Activated T-helper 1 cell treated with anti-CD3 and anti-CD28 coated beads, Interleukin-12 subunit alpha, Interleukin-12 subunit beta, Interleukin-2, Interleukin-4 antibody, amounts not matched to agents 30 ng/mL and 10 ng/mL and 1 ng/mL, durations not matched to agents 14 hours and 24 hours and 36 hours (primary cell): ENCODE measurements around the gene GALR2. TPM values are rescaled to one million over a fixed set of nuclear protein-coding genes. Genes with fewer than 3 reads are reported as not detected.
A peak's percentile ranks its signal among the peaks of the same experiment; 100 is the strongest.
"Not testable (repeated sequence)": the region's sequence is repeated elsewhere in the genome, so short reads cannot be mapped to it uniquely, and the experiment has no call there.

ENCODE experiments used
- DNase-seq: peaks from one replicate; pipeline ENCODE4 v3.0.0; 2021; ENCODE audit warnings: low spot score
- H3K27ac Mint-ChIP-seq: one replicate; pipeline ENCODE4 v1.8.0; 2021; ENCODE audit warnings: mild to moderate bottlenecking, mixed read lengths
- H3K27me3 Mint-ChIP-seq: one replicate; pipeline ENCODE4 v1.8.0; 2022; ENCODE audit warnings: mild to moderate bottlenecking, moderate library complexity, mixed read lengths; ENCODE audit not compliant: insufficient read depth
- H3K36me3 Mint-ChIP-seq: one replicate; pipeline ENCODE4 v1.8.0; 2021; ENCODE audit warnings: low read depth, mixed read lengths
- H3K4me1 Mint-ChIP-seq: one replicate; pipeline ENCODE4 v1.8.0; 2021; ENCODE audit warnings: low read depth, mixed read lengths
- H3K4me3 Mint-ChIP-seq: one replicate; pipeline ENCODE4 v1.8.0; 2021; ENCODE audit warnings: mild to moderate bottlenecking, moderate library complexity, mixed read lengths
- H3K9me3 Mint-ChIP-seq: one replicate; pipeline ENCODE4 v1.8.0; 2021; ENCODE audit warnings: mixed read lengths
- intact Hi-C: fragments of 100-400 bp; cut with micrococcal nuclease; formaldehyde crosslinking; loops from one replicate; pipeline ENCODE4 v1.15.1; 2024
- total RNA-seq: library from RNA; stranded (reverse); gene quantifications from 2 replicates; pipeline ENCODE4 v1.2.3, GENCODE V29; 2022

GALR2 gene
- total RNA-seq, 1 donor from 2014 or later, result 3.7 TPM

DNA sequence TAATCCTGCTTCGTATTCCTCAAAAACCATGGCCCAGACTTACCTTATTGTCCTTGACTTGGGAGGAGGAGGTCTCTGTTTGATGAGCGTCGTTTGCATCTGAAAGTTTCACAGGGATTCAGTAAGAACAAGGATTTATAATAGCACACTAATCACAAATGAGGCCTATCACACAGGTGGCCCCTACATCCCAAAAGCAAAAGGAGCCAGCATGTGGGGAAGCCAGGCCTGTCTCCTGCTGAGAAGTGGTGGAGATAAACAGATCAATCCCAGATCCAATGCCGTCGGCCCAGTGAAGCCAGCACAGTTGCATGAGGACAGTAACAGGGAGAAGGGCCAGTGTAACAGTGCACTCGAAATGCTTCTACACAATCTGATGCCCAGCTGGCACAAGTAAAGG is 34.2 kb upstream of the GALR2 start:
- H3K36me3 Mint-ChIP-seq, result peaks cover 49% of the 10 kb centered on the region
- H3K4me1 Mint-ChIP-seq, result peaks cover 8% of the 10 kb centered on the region
- no peak overlapping the region for H3K27ac Mint-ChIP-seq
- no peak for DNase-seq
- intact Hi-C loops, result no loop called here
- H3K27me3 Mint-ChIP-seq, result no peaks in the 10 kb centered on the region
- H3K4me3 Mint-ChIP-seq, result no peak overlapping the region
- H3K9me3 Mint-ChIP-seq, result no peaks in the 10 kb centered on the region

DNA sequence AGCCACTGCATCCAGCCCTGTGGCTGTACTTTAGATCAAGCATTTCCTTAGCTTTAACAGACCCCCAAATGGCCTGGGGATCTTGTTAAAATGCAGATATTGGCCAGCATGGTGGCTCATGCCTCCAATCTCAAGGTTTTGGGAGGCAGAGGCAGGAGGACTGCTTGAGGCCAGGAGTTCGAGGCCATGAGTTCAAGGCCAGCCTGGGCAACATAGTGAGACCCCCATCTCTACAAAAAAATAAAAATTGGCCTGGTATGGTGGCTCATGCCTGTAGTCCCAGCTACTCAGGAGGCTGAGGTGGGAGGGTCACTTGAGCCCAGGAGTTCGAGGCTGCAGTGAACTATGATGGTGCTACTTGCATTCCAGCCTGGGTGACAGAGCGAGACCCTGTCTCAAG is 31.7 kb upstream of the GALR2 start:
- intact Hi-C loops, H3K27ac Mint-ChIP-seq, DNase-seq, H3K27me3 Mint-ChIP-seq, H3K4me1 Mint-ChIP-seq, H3K4me3 Mint-ChIP-seq, H3K9me3 Mint-ChIP-seq: not testable (repeated sequence)
- peaks cover 59% of the 10 kb centered on the region for H3K36me3 Mint-ChIP-seq

DNA sequence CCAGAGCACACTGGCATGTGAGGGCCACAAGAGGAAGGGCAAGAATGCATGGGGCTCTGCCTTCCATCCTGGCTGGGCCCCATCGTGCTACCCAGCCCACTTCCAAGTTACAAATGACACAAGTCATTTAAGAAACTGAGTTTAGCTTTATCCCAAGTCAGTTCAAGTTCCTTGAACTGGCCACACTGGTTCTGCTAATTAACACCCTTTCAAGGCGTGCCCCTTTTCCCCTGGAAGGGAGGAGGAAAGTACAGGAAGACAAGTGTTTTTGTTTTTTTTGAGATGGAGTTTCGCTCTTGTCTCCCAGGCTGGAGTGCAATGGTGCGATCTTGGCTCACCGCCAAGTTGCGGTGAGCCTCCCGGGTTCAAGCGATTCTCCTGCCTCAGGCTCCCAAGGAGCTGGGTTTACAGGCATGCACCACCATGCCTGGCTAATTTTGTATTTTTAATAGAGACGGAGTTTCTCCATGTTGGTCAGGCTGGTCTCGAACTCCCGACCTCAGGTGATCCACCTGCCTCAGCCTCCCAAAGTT is 30.0 kb upstream of the GALR2 start:
- H3K4me1 Mint-ChIP-seq, H3K4me3 Mint-ChIP-seq, H3K9me3 Mint-ChIP-seq, H3K27me3 Mint-ChIP-seq, intact Hi-C loops, DNase-seq, H3K27ac Mint-ChIP-seq: not testable (repeated sequence)
- peaks cover 61% of the 10 kb centered on the region for H3K36me3 Mint-ChIP-seq

DNA sequence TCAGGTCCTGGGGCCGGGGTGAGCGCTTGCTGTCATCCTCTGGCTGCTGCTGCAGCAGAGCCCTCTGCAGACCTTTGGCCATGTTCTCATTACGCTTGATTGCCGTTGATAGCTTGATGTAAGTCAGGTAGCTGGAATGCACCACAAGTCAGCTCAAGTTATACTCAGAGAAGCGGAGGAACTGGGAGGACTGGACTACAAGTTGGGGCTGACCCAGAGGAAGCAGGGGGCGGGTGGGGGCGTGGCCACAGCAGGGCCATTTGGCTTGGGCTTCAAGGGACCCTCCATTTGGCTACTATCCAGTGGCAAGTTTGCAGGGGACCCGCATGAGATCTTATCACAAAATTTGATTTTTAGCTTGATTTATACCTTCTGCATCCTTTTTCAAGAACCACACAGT is 28.5 kb upstream of the GALR2 start:
- no peak for DNase-seq
- no peak overlapping the region for H3K27ac Mint-ChIP-seq
- H3K4me3 Mint-ChIP-seq, result no peak overlapping the region
- intact Hi-C loops, result no loop called here
- no peaks in the 10 kb centered on the region for H3K9me3 Mint-ChIP-seq
- peaks cover 63% of the 10 kb centered on the region for H3K36me3 Mint-ChIP-seq
- no peaks in the 10 kb centered on the region for H3K27me3 Mint-ChIP-seq
- H3K4me1 Mint-ChIP-seq, result no peaks in the 10 kb centered on the region

GRCh38 chr17:76048025-76048605 is 26.5 kb upstream of the GALR2 start:
- peaks cover 2% of the 10 kb centered on the region for H3K4me1 Mint-ChIP-seq
- H3K9me3 Mint-ChIP-seq, result no peaks in the 10 kb centered on the region
- H3K27me3 Mint-ChIP-seq, result no peaks in the 10 kb centered on the region
- H3K36me3 Mint-ChIP-seq, result peaks cover 62% of the 10 kb centered on the region
- H3K27ac Mint-ChIP-seq, result no peak overlapping the region
- intact Hi-C loops, result no loop called here
- DNase-seq, result no peak
- no peak overlapping the region for H3K4me3 Mint-ChIP-seq

GRCh38 chr17:76048711-76049110 is 25.9 kb upstream of the GALR2 start:
- peaks cover 8% of the 10 kb centered on the region for H3K4me1 Mint-ChIP-seq
- no peak for DNase-seq
- H3K27me3 Mint-ChIP-seq, result no peaks in the 10 kb centered on the region
- intact Hi-C loops, result no loop called here
- H3K4me3 Mint-ChIP-seq, result no peak overlapping the region
- no peaks in the 10 kb centered on the region for H3K9me3 Mint-ChIP-seq
- H3K36me3 Mint-ChIP-seq, result peaks cover 63% of the 10 kb centered on the region
- H3K27ac Mint-ChIP-seq, result no peak overlapping the region

DNA sequence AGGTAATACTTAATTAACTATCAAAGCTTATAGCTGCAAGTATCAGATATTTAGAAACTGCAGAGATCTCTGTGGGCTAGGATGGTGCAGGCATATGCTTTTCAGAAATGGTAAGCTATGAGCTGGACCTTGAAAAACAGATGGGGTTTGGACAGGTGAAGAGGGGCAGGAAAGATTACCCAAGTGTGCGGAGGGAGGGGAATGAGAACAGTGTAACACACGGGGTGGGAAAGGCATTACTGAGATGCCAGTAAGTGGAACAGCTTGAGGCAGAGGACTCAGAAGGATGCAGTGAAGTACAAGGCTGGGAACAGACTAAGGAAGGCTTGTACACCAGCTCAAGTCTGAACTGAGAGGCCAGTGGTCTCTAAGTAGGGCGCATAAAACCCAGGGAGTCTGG is 25.3 kb upstream of the GALR2 start:
- DNase-seq, result no peak
- H3K27ac Mint-ChIP-seq, result peak overlapping the region; percentile 25
- no peaks in the 10 kb centered on the region for H3K9me3 Mint-ChIP-seq
- peaks cover 13% of the 10 kb centered on the region for H3K4me1 Mint-ChIP-seq
- peaks cover 62% of the 10 kb centered on the region for H3K36me3 Mint-ChIP-seq
- H3K4me3 Mint-ChIP-seq, result no peak overlapping the region
- intact Hi-C loops, result no loop called here
- H3K27me3 Mint-ChIP-seq, result no peaks in the 10 kb centered on the region

DNA sequence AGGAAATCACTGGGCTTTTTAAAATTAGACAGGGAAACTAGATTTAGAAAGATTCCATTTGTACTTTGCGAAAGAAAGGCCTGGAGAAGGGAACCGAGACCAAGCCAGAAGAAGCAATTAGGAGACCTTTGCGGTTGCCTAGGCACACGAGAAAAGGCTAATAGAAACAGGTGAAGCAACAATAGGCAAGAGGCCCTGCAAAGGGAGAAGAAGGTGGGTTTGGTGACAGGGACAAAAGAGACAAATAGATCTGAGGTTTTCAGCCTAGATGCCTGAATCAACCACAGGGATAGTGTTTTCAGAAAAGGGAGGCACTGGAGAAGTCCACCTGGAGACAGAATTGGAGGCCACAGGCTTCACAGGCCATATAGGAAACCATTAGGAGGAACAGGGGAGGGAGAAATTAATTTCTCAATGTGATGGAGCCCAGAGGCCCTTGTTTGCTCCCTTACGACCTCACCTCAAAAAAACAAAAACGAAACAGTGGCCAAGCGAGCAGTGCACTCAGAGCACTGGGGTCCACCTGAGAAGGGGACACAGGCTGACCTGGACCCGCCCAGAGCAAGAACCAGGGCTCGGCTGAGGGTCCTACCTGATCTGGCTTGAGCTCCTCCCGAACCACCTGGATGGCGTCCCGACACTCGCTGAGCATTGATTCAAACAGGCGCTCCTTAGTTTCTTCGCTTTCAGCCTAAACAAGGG is 24.6 kb upstream of the GALR2 start:
- no peak for DNase-seq
- Mint-ChIP-seq H3K4me3 (no peak overlapping the region), H3K36me3 (peaks cover 57% of the 10 kb centered on the region), H3K27ac (peak overlapping the region; percentile 55), H3K4me1 (peaks cover 14% of the 10 kb centered on the region), H3K27me3 (no peaks in the 10 kb centered on the region), H3K9me3 (no peaks in the 10 kb centered on the region)
- intact Hi-C loops, result no loop called here

- Mint-ChIP-seq H3K4me3 (no peak overlapping the region), H3K4me1 (peaks cover 14% of the 10 kb centered on the region), H3K27ac (no peak overlapping the region), H3K27me3 (no peaks in the 10 kb centered on the region), H3K9me3 (no peaks in the 10 kb centered on the region), H3K36me3 (peaks cover 50% of the 10 kb centered on the region)
- DNase-seq, result no peak
- intact Hi-C loops, result no loop called here
Observed at GRCh38 chr17:76050538-76051467, 23.8 kb upstream of the GALR2 start.

DNA sequence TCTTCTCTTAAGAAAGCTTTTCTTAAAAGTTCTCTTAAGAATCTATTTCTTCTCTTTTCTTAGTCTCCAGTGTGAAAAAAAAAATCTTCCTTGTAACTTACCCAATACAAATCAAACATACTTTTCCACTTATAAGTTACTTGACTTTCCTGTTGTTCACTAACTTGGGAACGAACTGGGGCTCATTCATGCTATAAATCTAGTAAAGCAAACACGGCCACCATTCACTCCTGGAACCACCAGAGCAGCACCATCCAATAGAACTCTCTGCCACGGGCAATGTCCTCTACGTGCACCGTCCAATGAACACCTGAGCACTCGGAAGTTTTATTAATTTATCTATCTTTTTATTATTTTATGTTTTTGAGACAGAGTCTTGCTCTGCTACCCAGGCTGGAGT is 23.0 kb upstream of the GALR2 start:
- H3K4me1 Mint-ChIP-seq, result peaks cover 14% of the 10 kb centered on the region
- no peak overlapping the region for H3K4me3 Mint-ChIP-seq
- intact Hi-C loops, result no loop called here
- no peaks in the 10 kb centered on the region for H3K27me3 Mint-ChIP-seq
- H3K27ac Mint-ChIP-seq, result no peak overlapping the region
- no peaks in the 10 kb centered on the region for H3K9me3 Mint-ChIP-seq
- no peak for DNase-seq
- H3K36me3 Mint-ChIP-seq, result peaks cover 49% of the 10 kb centered on the region

DNA sequence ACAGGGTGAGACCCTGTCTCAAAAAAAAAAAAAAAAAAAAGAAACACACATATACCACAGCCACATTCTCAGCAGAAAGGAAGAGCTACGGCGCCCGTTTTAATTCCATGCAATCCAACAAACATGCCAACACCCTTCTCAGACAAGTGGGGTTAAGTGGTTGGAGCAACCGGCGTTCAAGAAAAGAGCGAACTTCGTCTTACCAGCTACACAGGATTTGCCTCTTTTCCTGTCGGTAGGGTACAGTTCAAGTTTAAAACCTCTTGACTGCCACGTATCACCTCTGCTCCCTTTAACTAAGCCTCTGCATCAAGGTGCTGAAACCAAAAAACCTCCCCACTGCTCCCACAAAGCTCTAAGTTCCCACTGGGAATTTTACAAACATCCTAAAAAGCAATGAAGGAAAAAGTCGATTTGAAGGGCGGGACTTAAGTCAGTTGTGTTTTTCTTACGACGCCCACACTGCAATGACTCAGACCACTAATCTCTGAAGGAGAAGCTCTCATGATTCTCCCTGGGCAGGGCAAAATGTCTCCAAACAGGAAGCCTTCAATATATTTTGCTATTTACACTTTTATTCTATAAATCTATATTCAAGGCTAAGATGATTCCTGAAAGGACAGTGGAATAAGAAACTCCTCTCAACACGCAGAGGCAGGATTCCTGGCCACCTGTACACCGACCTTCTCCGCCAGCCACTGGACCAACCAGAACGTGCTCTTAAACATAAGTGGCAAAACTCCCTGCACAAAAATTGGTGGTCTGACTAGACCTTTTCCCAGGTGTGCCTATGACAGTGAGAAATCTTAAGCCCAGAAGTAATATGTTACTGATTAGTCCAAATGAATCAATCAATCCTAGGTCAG is 21.1 kb upstream of the GALR2 start:
- H3K9me3 Mint-ChIP-seq, result no peaks in the 10 kb centered on the region
- H3K4me3 Mint-ChIP-seq, result no peak overlapping the region

DNA sequence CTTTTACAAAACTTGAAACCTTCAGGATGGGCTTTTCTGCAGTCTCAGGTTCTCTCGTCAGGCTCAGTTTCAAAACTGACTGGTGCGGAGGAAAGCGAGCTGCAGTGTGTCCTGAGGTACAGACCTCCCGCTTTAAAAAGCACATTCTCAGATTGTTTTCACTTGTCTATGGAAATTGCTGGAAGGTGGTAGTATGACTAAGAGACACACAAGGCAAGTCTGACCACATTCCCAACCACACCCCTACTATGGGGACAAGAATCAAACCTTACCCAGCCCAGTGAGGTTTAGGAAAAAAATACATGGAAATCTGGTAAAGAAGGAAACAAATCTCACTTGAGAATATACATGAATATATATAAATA is 20.5 kb upstream of the GALR2 start:
- intact Hi-C loops, result no loop called here
- Mint-ChIP-seq H3K27me3 (no peaks in the 10 kb centered on the region), H3K4me3 (no peak overlapping the region), H3K9me3 (no peaks in the 10 kb centered on the region), H3K27ac (no peak overlapping the region), H3K36me3 (peaks cover 49% of the 10 kb centered on the region), H3K4me1 (peaks cover 14% of the 10 kb centered on the region)
- DNase-seq, result no peak

More for the DNA sequence above, 21.1 kb upstream of the GALR2 start:
- Mint-ChIP-seq H3K36me3 (peaks cover 51% of the 10 kb centered on the region), H3K27ac (peak overlapping the region; percentile 34), H3K27me3 (no peaks in the 10 kb centered on the region), H3K4me1 (peaks cover 14% of the 10 kb centered on the region)
- DNase-seq, result no peak
- intact Hi-C loops, result no loop called here
